BLaER1 treated with 17β-estradiol and CSF1 and Interleukin-3, amounts not matched to agents 10 nM and 100 nM (cell line): ENCODE data around the gene TFAM.
A peak's percentile ranks its signal among the peaks of the same experiment; 100 is the strongest.

Experiments
- H3K27ac ChIP-seq, 11 experiments: shearing (Covaris generic); formaldehyde crosslinking; 2 replicates each; pipeline ENCODE4 v1.8.1; 2022
- H3K27me3 ChIP-seq, 11 experiments: shearing (Covaris generic); formaldehyde crosslinking; 2 replicates each; pipeline ENCODE4 v1.8.1; 2022
- H3K36me3 ChIP-seq, 11 experiments: shearing (Covaris generic); formaldehyde crosslinking; 2 replicates each; pipeline ENCODE4 v1.8.1; 2022
- H3K4me1 ChIP-seq, 10 experiments: shearing (Covaris generic); formaldehyde crosslinking; 2 replicates each; pipeline ENCODE4 v1.8.1; 2022
- H3K4me2 ChIP-seq, 11 experiments: shearing (Covaris generic); formaldehyde crosslinking; 2 replicates each; pipeline ENCODE4 v1.8.1; 2022
- H3K4me3 ChIP-seq, 10 experiments: shearing (Covaris generic); formaldehyde crosslinking; 2 replicates each; pipeline ENCODE4 v1.8.1; 2022
- H3K9ac ChIP-seq, 11 experiments: shearing (Covaris generic); formaldehyde crosslinking; 2 replicates each; pipeline ENCODE4 v1.8.1; 2022
- H3K9me3 ChIP-seq, 11 experiments: shearing (Covaris generic); formaldehyde crosslinking; replicated peaks in 1 of 11; 2 replicates each; pipeline ENCODE4 v1.8.1; 2022
- H4K20me1 ChIP-seq, 11 experiments: shearing (Covaris generic); formaldehyde crosslinking; 2 replicates each; pipeline ENCODE4 v1.8.1; 2022
- Cebpa-rat ChIP-seq, 11 experiments: shearing (Covaris generic); IDR thresholded peaks; 2 replicates each; pipeline ENCODE4 v1.8.1; 2022

The TFAM gene

DNA sequence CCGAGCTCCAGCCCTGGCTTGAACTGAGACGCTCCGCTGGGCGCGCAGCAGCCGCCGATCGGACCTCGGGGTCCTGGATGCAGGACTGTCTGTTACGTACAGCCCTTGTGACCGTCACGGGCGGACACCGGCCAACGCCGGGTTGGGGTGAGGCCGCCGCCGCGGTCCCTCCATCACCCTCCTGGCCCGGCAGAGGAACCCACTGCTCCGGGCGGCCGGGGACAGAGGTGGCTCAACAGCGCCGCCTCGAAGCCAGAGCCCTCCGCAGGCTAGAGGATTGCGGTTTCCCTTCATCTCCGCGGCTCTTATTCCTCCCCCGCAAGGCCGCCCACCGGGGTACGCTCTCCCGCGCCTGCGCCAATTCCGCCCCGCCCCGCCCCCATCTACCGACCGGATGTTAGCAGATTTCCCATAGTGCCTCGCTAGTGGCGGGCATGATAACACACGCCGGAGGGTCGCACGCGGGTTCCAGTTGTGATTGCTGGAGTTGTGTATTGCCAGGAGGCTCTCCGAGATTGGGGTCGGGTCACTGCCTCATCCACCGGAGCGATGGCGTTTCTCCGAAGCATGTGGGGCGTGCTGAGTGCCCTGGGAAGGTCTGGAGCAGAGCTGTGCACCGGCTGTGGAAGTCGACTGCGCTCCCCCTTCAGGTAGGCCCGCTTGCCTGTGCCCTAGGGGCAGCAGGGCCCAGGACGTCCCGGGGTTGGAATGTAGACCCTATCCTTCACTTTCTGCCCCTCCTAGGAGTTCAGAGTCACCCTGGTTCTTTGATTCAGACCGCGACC lies at the start of gene TFAM:
TSS of gene TFAM (plus strand) at position 412 of the 785 bp plus-strand sequence. CDS start at position 550, 138 bp downstream.
- Histone ChIP-seq H3K36me3 (peaks cover 22 to 41% (median 37%) of the 10 kb centered on the region in 11 experiments), H3K4me2 (peak within 1 kb of the TSS; percentile 78 to 97 (median 87)), H3K4me1 (peaks cover 22 to 51% (median 29%) of the 10 kb centered on the region in 10 experiments), H3K4me3 (peak within 1 kb of the TSS; percentile 75 to 97 (median 86)), H4K20me1 (peaks cover 0 to 48% (median 42%) of the 10 kb centered on the region in 11 experiments; a peak in 16 of 22 replicates), H3K9ac (peak within 1 kb of the TSS; percentile 85 to 96 (median 91)), H3K9me3 (no peaks in the 10 kb centered on the region), H3K27me3 (no peaks in the 10 kb centered on the region), H3K27ac (peak within 1 kb of the TSS; percentile 87 to 97 (median 94))
- TF ChIP-seq Cebpa-rat (IDR thresholded peaks at IDR 0.05): no peak

DNA sequence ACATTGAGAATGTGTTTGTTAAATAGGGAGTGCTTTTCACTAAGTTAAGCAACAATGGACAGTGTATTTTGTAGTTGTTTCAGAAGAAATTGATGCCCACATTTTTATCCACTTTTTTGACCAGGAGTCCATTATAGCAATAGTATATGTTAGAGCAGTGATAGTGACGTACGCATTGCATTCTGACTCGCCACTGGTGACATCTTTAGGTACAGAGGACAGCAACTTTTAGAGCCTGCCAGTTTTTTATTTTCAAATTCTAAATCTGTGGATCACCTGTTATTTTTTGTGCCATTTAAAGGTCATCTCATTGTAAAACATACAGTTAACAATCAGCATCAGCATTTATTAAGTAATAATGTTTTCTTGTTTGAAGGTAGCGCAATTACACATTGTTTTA lies 49.0 kb upstream of the TFAM start:
- TF ChIP-seq Cebpa-rat (IDR thresholded peaks at IDR 0.05): no peak
- Histone ChIP-seq H4K20me1 (peaks cover 24 to 63% (median 57%) of the 10 kb centered on the region in 11 experiments; a peak in 19 of 22 replicates), H3K4me2 (peak overlapping the region; percentile 75 to 96 (median 84)), H3K9ac (peak overlapping the region; percentile 90 to 98 (median 93); a peak in 16 of 22 replicates), H3K9me3 (no peaks in the 10 kb centered on the region), H3K27ac (peak overlapping the region in 3 of 11 experiments; percentile 88 to 92 (median 88); a peak in 5 of 22 replicates), H3K36me3 (peaks cover 0 to 25% (median 4%) of the 10 kb centered on the region in 11 experiments; a peak in 6 of 22 replicates), H3K4me1 (peaks cover 22 to 77% (median 35%) of the 10 kb centered on the region in 10 experiments), H3K27me3 (no peaks in the 10 kb centered on the region), H3K4me3 (peak overlapping the region; percentile 87 to 99 (median 97); a peak in 19 of 20 replicates)

- no peaks in the 10 kb centered on the region for H3K27me3 ChIP-seq
- peaks cover 24 to 60% (median 37%) of the 10 kb centered on the region in 10 experiments for H3K4me1 ChIP-seq
- H3K9me3 ChIP-seq: peaks cover 0 to 13% (median 0%) of the 10 kb centered on the region in 11 experiments; a peak in 3 of 22 replicates
- peaks cover 28 to 100% (median 73%) of the 10 kb centered on the region in 11 experiments; a peak in 20 of 22 replicates for H4K20me1 ChIP-seq
- peak overlapping the region in 4 of 11 experiments; percentile 16 to 29 (median 20); a peak in 6 of 22 replicates for H3K27ac ChIP-seq
- H3K4me3 ChIP-seq: no peak overlapping the region
- TF ChIP-seq Cebpa-rat (IDR thresholded peaks at IDR 0.05): no peak
- peaks cover 14 to 51% (median 21%) of the 10 kb centered on the region in 11 experiments; a peak in 20 of 22 replicates for H3K36me3 ChIP-seq
- peak overlapping the region in 1 of 11 experiments; percentile 59; a peak in 2 of 22 replicates for H3K9ac ChIP-seq
- H3K4me2 ChIP-seq: peak overlapping the region; percentile 56 to 84 (median 75); a peak in 21 of 22 replicates
These were observed 43.8 kb upstream of the TFAM start for GRCh38 chr10:58341422-58341821.

- peaks cover 22 to 60% (median 32%) of the 10 kb centered on the region in 10 experiments for H3K4me1 ChIP-seq
- H3K4me2 ChIP-seq: peak overlapping the region; percentile 56 to 84 (median 75)
- H3K9ac ChIP-seq: no peak overlapping the region
These were observed 43.3 kb upstream of the TFAM start for GRCh38 chr10:58341947-58342346.

GRCh38 chr10:58347967-58348366 lies 37.2 kb upstream of the TFAM start:
- H3K4me1 ChIP-seq: peaks cover 0 to 64% (median 10%) of the 10 kb centered on the region in 10 experiments; a peak in 10 of 20 replicates
- H3K27ac ChIP-seq: peak overlapping the region in 3 of 11 experiments; percentile 8 to 34 (median 19); a peak in 3 of 22 replicates
- H3K9ac ChIP-seq: no peak overlapping the region

More at GRCh38 chr10:58341947-58342346, 43.3 kb upstream of the TFAM start:
- H3K27me3 ChIP-seq: no peaks in the 10 kb centered on the region
- TF ChIP-seq Cebpa-rat (IDR thresholded peaks at IDR 0.05): no peak
- peaks cover 26 to 100% (median 68%) of the 10 kb centered on the region in 11 experiments; a peak in 20 of 22 replicates for H4K20me1 ChIP-seq
- H3K9me3 ChIP-seq: peaks cover 0 to 18% (median 0%) of the 10 kb centered on the region in 11 experiments; a peak in 3 of 22 replicates
- H3K4me3 ChIP-seq: no peak overlapping the region
- peak overlapping the region in 4 of 11 experiments; percentile 16 to 33 (median 26); a peak in 6 of 22 replicates for H3K27ac ChIP-seq
- H3K36me3 ChIP-seq: peaks cover 17 to 52% (median 25%) of the 10 kb centered on the region in 11 experiments; a peak in 20 of 22 replicates

DNA sequence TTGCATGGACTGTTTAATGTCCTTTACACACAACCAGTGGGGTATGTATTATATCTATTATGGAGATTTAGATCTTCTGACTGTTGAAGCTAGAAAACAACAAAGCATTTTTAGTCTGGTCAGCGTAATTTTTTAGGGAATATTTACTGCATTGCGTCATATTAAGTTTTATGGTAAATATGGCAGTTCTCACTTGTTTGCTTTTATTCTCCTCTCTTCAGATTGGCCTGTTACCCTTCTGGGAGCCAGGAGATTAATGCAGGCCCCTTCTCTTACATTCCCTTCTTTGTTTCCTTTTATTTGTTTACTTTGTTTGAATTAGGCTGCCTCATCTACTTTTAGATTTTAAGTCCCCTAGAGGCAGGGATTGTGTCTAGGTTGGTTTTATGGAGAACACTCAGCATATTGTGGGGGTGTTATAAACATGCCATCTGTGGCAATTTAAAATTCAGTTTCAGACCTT lies 36.6 kb upstream of the TFAM start:
- 0 out of 22 replicates have a peak, but pooled peaks of 1 of the 11 experiments have one; percentile 33 for TF ChIP-seq Cebpa-rat (IDR thresholded peaks at IDR 0.05)
- H3K9me3 ChIP-seq: peaks cover 0 to 19% (median 0%) of the 10 kb centered on the region in 11 experiments; a peak in 3 of 22 replicates
- H3K27me3 ChIP-seq: no peaks in the 10 kb centered on the region
- H3K27ac ChIP-seq: peak overlapping the region in 3 of 11 experiments; percentile 8 to 34 (median 33); a peak in 4 of 22 replicates
- peaks cover 0 to 68% (median 10%) of the 10 kb centered on the region in 10 experiments; a peak in 10 of 20 replicates for H3K4me1 ChIP-seq
- H3K36me3 ChIP-seq: peaks cover 13 to 59% (median 29%) of the 10 kb centered on the region in 11 experiments; a peak in 19 of 22 replicates
- no peak overlapping the region for H3K4me3 ChIP-seq
- no peak overlapping the region for H3K9ac ChIP-seq
- H3K4me2 ChIP-seq: peak overlapping the region in 5 of 11 experiments; percentile 2 to 72 (median 46); a peak in 9 of 22 replicates
- peaks cover 0 to 100% (median 55%) of the 10 kb centered on the region in 11 experiments; a peak in 15 of 22 replicates for H4K20me1 ChIP-seq

More at GRCh38 chr10:58347967-58348366, 37.2 kb upstream of the TFAM start:
- H3K4me2 ChIP-seq: peak overlapping the region in 3 of 11 experiments; percentile 46 to 72 (median 64); a peak in 6 of 22 replicates
- H3K36me3 ChIP-seq: peaks cover 17 to 59% (median 29%) of the 10 kb centered on the region in 11 experiments; a peak in 19 of 22 replicates
- H3K9me3 ChIP-seq: peaks cover 0 to 19% (median 0%) of the 10 kb centered on the region in 11 experiments; a peak in 3 of 22 replicates
- peaks cover 0 to 100% (median 57%) of the 10 kb centered on the region in 11 experiments; a peak in 15 of 22 replicates for H4K20me1 ChIP-seq
- H3K27me3 ChIP-seq: no peaks in the 10 kb centered on the region
- no peak for TF ChIP-seq Cebpa-rat (IDR thresholded peaks at IDR 0.05)
- H3K4me3 ChIP-seq: no peak overlapping the region

GRCh38 chr10:58350023-58350422 lies 35.2 kb upstream of the TFAM start:
- Histone ChIP-seq H3K36me3 (peaks cover under 1 to 48% (median 22%) of the 10 kb centered on the region in 11 experiments; a peak in 19 of 22 replicates), H3K27ac (peak overlapping the region in 3 of 11 experiments; percentile 33 to 54 (median 46); a peak in 6 of 22 replicates), H3K9me3 (peaks cover 0 to 15% (median 0%) of the 10 kb centered on the region in 11 experiments; a peak in 3 of 22 replicates), H3K27me3 (no peaks in the 10 kb centered on the region), H3K4me2 (peak overlapping the region in 4 of 11 experiments; percentile 29 to 68 (median 56); a peak in 8 of 22 replicates), H3K9ac (no peak overlapping the region), H3K4me1 (peaks cover 0 to 74% (median 10%) of the 10 kb centered on the region in 10 experiments; a peak in 10 of 20 replicates), H4K20me1 (peaks cover 0 to 100% (median 61%) of the 10 kb centered on the region in 11 experiments; a peak in 18 of 22 replicates), H3K4me3 (no peak overlapping the region)
- TF ChIP-seq Cebpa-rat (IDR thresholded peaks at IDR 0.05): no peak
